Activated T-helper 17 cell treated with anti-CD3 and anti-CD28 coated beads, Interleukin-2, amount 50 U/mL, for 72 hours (primary cell): ENCODE measurements around the gene IL33. TPM values are rescaled to one million over a fixed set of nuclear protein-coding genes. Genes with fewer than 3 reads are reported as not detected.

ENCODE experiments used
- ATAC-seq: fragments of 150-1000 bp; cut with Tn5 transposase; replicated peaks from 2 replicates; pipeline ENCODE4 v1.10.0; 2021; ENCODE audit warnings: mild to moderate bottlenecking, moderate library complexity
- H3K27ac Mint-ChIP-seq: one replicate; pipeline ENCODE4 v1.8.0; 2022; ENCODE audit warnings: mixed read lengths
- H3K27me3 Mint-ChIP-seq: one replicate; pipeline ENCODE4 v1.8.0; 2022; ENCODE audit warnings: mixed read lengths
- H3K36me3 Mint-ChIP-seq: one replicate; pipeline ENCODE4 v1.8.0; 2022; ENCODE audit warnings: low read depth, mild to moderate bottlenecking, mixed read lengths
- H3K4me1 Mint-ChIP-seq: one replicate; pipeline ENCODE4 v1.8.0; 2022; ENCODE audit warnings: mixed read lengths
- H3K4me3 Mint-ChIP-seq: one replicate; pipeline ENCODE4 v1.8.0; 2022; ENCODE audit warnings: mild to moderate bottlenecking, mixed read lengths
- H3K9me3 Mint-ChIP-seq: one replicate; pipeline ENCODE4 v1.8.0; 2022; ENCODE audit warnings: mixed read lengths
- total RNA-seq, 2 donors: library from RNA; stranded (reverse); gene quantifications; one replicate each; pipeline ENCODE4 v1.2.3, GENCODE V29; 2022

The IL33 gene
- total RNA-seq, 2 donors from 2014 or later = not detected

GRCh38 chr9:6199596-6199995 lies 16.0 kb upstream of the IL33 start:
- no peak overlapping the region for H3K4me3 Mint-ChIP-seq
- peaks cover 5% of the 10 kb centered on the region for H3K9me3 Mint-ChIP-seq
- no peaks in the 10 kb centered on the region for H3K4me1 Mint-ChIP-seq
- H3K27me3 Mint-ChIP-seq = peaks cover 21% of the 10 kb centered on the region
- H3K27ac Mint-ChIP-seq = no peak overlapping the region
- no peak for ATAC-seq
- no peaks in the 10 kb centered on the region for H3K36me3 Mint-ChIP-seq

- H3K9me3 Mint-ChIP-seq = peaks cover 5% of the 10 kb centered on the region
- peaks cover 26% of the 10 kb centered on the region for H3K27me3 Mint-ChIP-seq
- no peaks in the 10 kb centered on the region for H3K4me1 Mint-ChIP-seq
- H3K36me3 Mint-ChIP-seq = no peaks in the 10 kb centered on the region
- no peak overlapping the region for H3K27ac Mint-ChIP-seq
- H3K4me3 Mint-ChIP-seq = no peak overlapping the region
- ATAC-seq = no peak
Measured at GRCh38 chr9:6200761-6201160, 14.8 kb upstream of the IL33 start.

DNA sequence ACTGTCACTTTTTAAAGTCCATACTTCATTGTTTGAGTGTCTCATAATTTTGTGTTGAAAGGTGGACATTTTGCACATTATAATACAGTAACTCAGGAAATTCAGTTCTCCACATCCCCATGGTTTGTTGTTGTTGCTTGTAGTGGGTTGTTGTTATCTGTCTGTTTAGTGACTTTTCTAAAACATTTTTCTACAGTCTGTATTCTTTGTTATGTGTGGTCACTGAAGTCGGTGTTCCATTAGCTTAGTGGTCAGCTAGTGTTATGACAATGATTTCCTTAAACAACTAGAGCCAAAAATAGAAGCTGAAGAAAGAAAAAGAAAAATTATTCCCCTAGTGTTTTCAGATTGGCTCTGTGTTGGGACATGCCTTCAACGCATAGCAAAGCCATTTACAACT lies 5.6 kb upstream of the IL33 start:
- Mint-ChIP-seq H3K4me1 (no peaks in the 10 kb centered on the region), H3K9me3 (peaks cover 14% of the 10 kb centered on the region), H3K27ac (no peak overlapping the region), H3K4me3 (no peak overlapping the region), H3K36me3 (no peaks in the 10 kb centered on the region), H3K27me3 (peaks cover 11% of the 10 kb centered on the region)
- no peak for ATAC-seq

DNA sequence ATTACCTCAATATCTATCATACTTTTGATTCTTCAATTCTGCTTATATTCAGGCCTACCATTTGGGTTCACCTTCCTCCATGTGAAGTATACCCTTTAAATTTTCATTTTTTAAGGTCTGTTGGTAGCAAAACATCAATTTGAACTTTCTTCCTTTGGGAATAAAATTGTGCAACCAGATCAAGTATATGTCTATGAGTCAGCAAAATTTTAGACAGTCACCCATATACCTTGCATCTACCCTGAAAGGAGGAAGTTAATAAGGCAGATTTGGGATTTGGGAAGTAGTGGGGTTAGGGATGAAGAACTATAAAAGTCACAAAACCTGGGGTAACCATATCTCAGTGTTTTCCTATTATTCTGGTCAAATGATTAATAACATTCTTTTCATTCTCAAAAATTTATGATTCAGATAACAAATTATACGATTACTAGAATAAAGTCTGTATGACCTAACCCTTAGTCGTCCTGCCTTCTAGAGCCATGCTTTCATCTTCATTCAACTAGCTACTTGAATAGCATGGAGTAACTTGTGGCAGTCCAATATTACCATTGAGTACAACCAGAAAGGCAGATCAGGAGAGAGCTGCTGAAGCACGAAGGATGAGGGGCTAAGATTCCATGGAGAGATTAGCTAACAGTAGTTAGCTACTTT lies 2.8 kb upstream of the IL33 start:
- Mint-ChIP-seq H3K4me3 (no peak overlapping the region), H3K4me1 (no peaks in the 10 kb centered on the region), H3K9me3 (peaks cover 14% of the 10 kb centered on the region), H3K36me3 (no peaks in the 10 kb centered on the region), H3K27me3 (peaks cover 18% of the 10 kb centered on the region), H3K27ac (no peak overlapping the region)
- no peak for ATAC-seq

- H3K4me1 Mint-ChIP-seq = no peaks in the 10 kb centered on the region
- H3K27me3 Mint-ChIP-seq = peaks cover 22% of the 10 kb centered on the region
- ATAC-seq = no peak
- H3K4me3 Mint-ChIP-seq = no peak overlapping the region
- peaks cover 11% of the 10 kb centered on the region for H3K9me3 Mint-ChIP-seq
- H3K36me3 Mint-ChIP-seq = no peaks in the 10 kb centered on the region
- no peak overlapping the region for H3K27ac Mint-ChIP-seq
Measured at GRCh38 chr9:6214434-6214833, 1.2 kb upstream of the IL33 start.

DNA sequence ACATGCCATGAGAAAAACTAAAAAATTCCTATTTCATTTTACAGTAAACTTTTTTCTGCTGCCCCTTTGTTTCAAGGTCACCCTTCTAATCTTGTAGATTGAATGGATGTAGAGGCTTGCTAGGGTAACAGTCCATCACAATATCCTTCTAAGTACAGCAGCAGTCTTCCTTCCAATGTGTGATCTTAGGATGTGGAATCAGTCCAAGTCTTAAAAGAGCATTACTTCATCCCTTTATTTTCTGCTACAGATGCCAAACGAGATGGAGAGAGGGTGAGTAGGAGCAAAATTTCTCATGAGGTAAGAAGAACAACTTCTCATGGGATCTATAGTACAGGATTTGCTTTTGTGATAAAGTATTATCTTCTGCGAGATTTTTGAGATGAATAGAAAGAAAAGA lies 704 bp upstream of the IL33 start:
- Mint-ChIP-seq H3K4me3 (no peak overlapping the region), H3K27me3 (peaks cover 22% of the 10 kb centered on the region), H3K27ac (no peak overlapping the region), H3K36me3 (no peaks in the 10 kb centered on the region), H3K4me1 (no peaks in the 10 kb centered on the region), H3K9me3 (peaks cover 8% of the 10 kb centered on the region)
- no peak for ATAC-seq

- ATAC-seq = no peak
- Mint-ChIP-seq H3K4me1 (no peaks in the 10 kb centered on the region), H3K27ac (no peak overlapping the region), H3K4me3 (no peak overlapping the region), H3K27me3 (peaks cover 25% of the 10 kb centered on the region), H3K9me3 (no peaks in the 10 kb centered on the region), H3K36me3 (no peaks in the 10 kb centered on the region)
Measured at GRCh38 chr9:6216002-6216401, 395 bp downstream of the IL33 start.

GRCh38 chr9:6216951-6217350 lies 1.3 kb downstream of the IL33 start:
- ATAC-seq = no peak
- Mint-ChIP-seq H3K36me3 (no peaks in the 10 kb centered on the region), H3K4me3 (no peak overlapping the region), H3K27me3 (peaks cover 25% of the 10 kb centered on the region), H3K9me3 (no peaks in the 10 kb centered on the region), H3K4me1 (no peaks in the 10 kb centered on the region), H3K27ac (no peak overlapping the region)

GRCh38 chr9:6218099-6218502 lies 2.5 kb downstream of the IL33 start:
- H3K4me3 Mint-ChIP-seq = no peak overlapping the region
- H3K4me1 Mint-ChIP-seq = no peaks in the 10 kb centered on the region
- no peaks in the 10 kb centered on the region for H3K36me3 Mint-ChIP-seq
- no peak for ATAC-seq
- H3K9me3 Mint-ChIP-seq = no peaks in the 10 kb centered on the region
- H3K27me3 Mint-ChIP-seq = peaks cover 23% of the 10 kb centered on the region
- H3K27ac Mint-ChIP-seq = no peak overlapping the region

- no peaks in the 10 kb centered on the region for H3K36me3 Mint-ChIP-seq
- no peaks in the 10 kb centered on the region for H3K9me3 Mint-ChIP-seq
- H3K4me3 Mint-ChIP-seq = no peak overlapping the region
- no peaks in the 10 kb centered on the region for H3K4me1 Mint-ChIP-seq
- peaks cover 21% of the 10 kb centered on the region for H3K27me3 Mint-ChIP-seq
- no peak overlapping the region for H3K27ac Mint-ChIP-seq
- ATAC-seq = no peak
Measured at GRCh38 chr9:6219040-6219439, 3.4 kb downstream of the IL33 start.

GRCh38 chr9:6219981-6220380 lies 4.4 kb downstream of the IL33 start:
- Mint-ChIP-seq H3K36me3 (no peaks in the 10 kb centered on the region), H3K4me3 (no peak overlapping the region), H3K9me3 (no peaks in the 10 kb centered on the region), H3K27me3 (peaks cover 24% of the 10 kb centered on the region), H3K4me1 (no peaks in the 10 kb centered on the region), H3K27ac (no peak overlapping the region)
- no peak for ATAC-seq

DNA sequence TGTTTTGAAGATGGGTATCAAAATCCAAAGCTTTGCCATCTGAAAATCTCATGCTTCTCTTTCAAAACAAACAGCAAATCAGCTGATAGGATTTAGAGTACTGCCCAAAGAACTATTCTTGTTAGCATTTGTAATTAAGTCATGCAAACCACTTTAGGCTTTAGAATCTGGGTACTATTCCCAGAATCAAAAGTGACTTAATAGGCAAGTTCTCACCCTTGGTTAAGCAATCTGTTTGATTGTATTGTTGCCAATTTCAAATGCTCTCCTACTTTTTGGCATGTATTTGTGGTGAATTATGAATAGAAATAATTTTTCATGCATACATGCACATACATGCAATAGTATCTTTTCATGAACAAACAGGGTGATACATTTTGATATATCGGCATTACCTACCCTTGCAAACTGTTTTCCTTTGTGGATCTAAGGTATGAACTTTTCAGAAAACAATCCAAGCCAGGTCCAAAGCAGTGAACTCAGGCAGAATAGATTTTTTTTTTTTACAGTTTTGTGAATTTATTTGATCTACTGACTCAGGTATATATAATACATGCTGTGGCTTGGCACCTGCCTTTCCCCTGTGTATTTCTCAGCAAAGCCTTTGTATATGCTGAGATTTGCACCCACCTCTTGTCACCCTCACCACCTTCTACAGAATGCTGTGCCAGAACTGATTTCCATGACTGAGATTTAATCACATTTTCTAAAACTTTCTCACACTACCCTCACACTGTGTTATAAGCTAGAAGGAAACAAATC lies 9.0 kb downstream of the IL33 start:
- no peak overlapping the region for H3K27ac Mint-ChIP-seq
- H3K4me1 Mint-ChIP-seq = no peaks in the 10 kb centered on the region
- no peak overlapping the region for H3K4me3 Mint-ChIP-seq
- H3K9me3 Mint-ChIP-seq = no peaks in the 10 kb centered on the region
- peaks cover 20% of the 10 kb centered on the region for H3K27me3 Mint-ChIP-seq
- H3K36me3 Mint-ChIP-seq = no peaks in the 10 kb centered on the region
- no peak for ATAC-seq

- no peak overlapping the region for H3K27ac Mint-ChIP-seq
- no peak for ATAC-seq
Measured at GRCh38 chr9:6226696-6227095, 11.1 kb downstream of the IL33 start.

GRCh38 chr9:6229186-6229585 lies 13.6 kb downstream of the IL33 start:
- no peaks in the 10 kb centered on the region for H3K9me3 Mint-ChIP-seq
- no peak for ATAC-seq
- no peaks in the 10 kb centered on the region for H3K4me1 Mint-ChIP-seq
- no peaks in the 10 kb centered on the region for H3K36me3 Mint-ChIP-seq
- H3K27ac Mint-ChIP-seq = no peak overlapping the region
- no peak overlapping the region for H3K4me3 Mint-ChIP-seq
- H3K27me3 Mint-ChIP-seq = peaks cover 17% of the 10 kb centered on the region

More at GRCh38 chr9:6226696-6227095, 11.1 kb downstream of the IL33 start:
- H3K4me1 Mint-ChIP-seq = no peaks in the 10 kb centered on the region
- peaks cover 17% of the 10 kb centered on the region for H3K27me3 Mint-ChIP-seq
- no peak overlapping the region for H3K4me3 Mint-ChIP-seq
- no peaks in the 10 kb centered on the region for H3K36me3 Mint-ChIP-seq
- H3K9me3 Mint-ChIP-seq = no peaks in the 10 kb centered on the region

DNA sequence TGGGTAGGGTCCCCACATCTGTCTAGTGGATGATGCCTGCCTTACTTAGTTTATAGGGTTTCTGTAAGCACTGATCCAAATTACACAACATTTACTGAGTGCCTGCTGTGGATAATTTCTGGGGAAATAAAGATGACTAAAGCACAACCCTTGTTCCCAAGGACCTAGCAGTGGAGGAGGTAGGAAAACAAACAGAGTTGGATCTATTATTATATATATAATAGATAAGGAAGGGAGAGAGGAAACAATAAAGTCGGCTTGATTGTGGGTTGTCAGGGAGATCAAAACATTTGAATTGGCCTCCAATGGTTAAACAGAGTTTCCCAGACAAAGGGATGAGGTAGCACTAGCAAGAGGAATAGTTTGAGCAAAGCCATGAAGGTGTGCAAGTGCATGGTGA lies 14.0 kb downstream of the IL33 start:
- ATAC-seq = no peak

More for the DNA sequence above, 14.0 kb downstream of the IL33 start:
- Mint-ChIP-seq H3K27me3 (peaks cover 16% of the 10 kb centered on the region), H3K4me1 (no peaks in the 10 kb centered on the region), H3K36me3 (no peaks in the 10 kb centered on the region), H3K9me3 (no peaks in the 10 kb centered on the region), H3K27ac (no peak overlapping the region), H3K4me3 (no peak overlapping the region)
